ENCODE data around the gene PPP1R2C. TPM values are rescaled to one million over a fixed set of nuclear protein-coding genes. Genes with fewer than 3 reads are reported as not detected.

PPP1R2C gene
- total RNA-seq, 2 experiments from 2014 or later, result not detected

DNA sequence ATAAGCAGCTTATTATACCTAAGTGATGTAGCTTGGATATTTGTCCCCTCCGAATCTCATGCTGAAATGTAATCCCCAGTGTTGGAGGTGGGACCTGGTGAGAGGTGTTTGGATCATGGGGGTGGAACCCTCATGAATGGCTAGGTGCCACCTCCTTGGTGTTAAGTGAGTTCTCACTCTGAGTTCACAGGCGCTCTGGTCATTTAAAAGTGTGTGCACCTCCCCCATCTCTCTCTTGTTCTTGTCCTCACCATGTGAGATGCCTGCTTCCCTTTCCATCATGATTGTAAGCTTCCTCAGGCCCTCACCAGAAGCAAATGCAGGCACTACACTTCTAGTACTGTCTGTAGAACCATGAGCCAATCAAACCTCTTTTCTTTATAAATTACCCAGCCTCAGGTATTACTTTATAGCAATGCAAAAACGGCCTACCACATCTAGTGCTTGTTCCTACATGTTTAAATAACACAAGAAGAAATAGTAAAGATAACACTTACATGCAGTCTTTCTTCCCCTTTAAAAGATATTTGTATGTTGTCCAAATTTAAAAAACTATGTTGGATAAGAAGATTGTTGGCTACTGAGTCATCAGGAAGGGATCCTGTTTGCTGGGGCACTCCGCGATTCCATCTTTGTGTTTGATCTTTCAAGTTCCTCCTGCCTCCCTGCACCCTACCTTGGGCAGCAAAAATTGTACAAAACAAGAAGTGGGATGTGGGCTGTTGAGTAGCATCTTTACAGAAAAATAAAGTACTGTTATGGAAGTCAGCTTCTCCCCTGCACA is 29.7 kb downstream of the PPP1R2C start:
- no TSS peak for BruUV-seq (replicated peaks)
- no peak overlapping the region; the same call in 1 of the 2 replicates for H2AFZ ChIP-seq (ENCODE audit: low read length)
- no peak for DNase-seq (ENCODE audit: low spot score)
- H3K27ac ChIP-seq (ENCODE audit: low read depth, low read length, poor library complexity, severe bottlenecking), result no peak overlapping the region
- ChIA-PET POLR2A (interaction anchor here (0.7 to 1.1 kb wide), 3 partner anchors 9 to 189 kb away, joined by 3 to 8 read pairs (median 5); no protein-coding TSS in a partner anchor), CTCF (ENCODE audit: unreplicated experiment) (no interaction called here)
- H3K36me3 ChIP-seq (ENCODE audit: insufficient read depth, low read length), result no peaks in the 10 kb centered on the region; the same call in 1 of the 2 replicates
- TF ChIP-seq, protein P1, sequence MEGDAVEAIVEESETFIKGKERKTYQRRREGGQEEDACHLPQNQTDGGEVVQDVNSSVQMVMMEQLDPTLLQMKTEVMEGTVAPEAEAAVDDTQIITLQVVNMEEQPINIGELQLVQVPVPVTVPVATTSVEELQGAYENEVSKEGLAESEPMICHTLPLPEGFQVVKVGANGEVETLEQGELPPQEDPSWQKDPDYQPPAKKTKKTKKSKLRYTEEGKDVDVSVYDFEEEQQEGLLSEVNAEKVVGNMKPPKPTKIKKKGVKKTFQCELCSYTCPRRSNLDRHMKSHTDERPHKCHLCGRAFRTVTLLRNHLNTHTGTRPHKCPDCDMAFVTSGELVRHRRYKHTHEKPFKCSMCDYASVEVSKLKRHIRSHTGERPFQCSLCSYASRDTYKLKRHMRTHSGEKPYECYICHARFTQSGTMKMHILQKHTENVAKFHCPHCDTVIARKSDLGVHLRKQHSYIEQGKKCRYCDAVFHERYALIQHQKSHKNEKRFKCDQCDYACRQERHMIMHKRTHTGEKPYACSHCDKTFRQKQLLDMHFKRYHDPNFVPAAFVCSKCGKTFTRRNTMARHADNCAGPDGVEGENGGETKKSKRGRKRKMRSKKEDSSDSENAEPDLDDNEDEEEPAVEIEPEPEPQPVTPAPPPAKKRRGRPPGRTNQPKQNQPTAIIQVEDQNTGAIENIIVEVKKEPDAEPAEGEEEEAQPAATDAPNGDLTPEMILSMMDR (conservative IDR thresholded peaks at IDR 0.05; ENCODE audit: low read length), result no peak
- no peak for TF ChIP-seq EZH2phosphoT487 (IDR thresholded peaks at IDR 0.05; ENCODE audit: borderline replicate concordance, low read depth, low read length)
- no peaks in the 10 kb centered on the region for H3K79me2 ChIP-seq (ENCODE audit: insufficient read depth, low read depth, low read length)
- intact Hi-C loops (cut with micrococcal nuclease; ENCODE audit: unreplicated experiment), result no loop called here
- H3K9me3 ChIP-seq (ENCODE audit: low read length), result no peaks in the 10 kb centered on the region
- H3K4me2 ChIP-seq (ENCODE audit: low read length), result no peak overlapping the region
- no peaks in the 10 kb centered on the region for H3K9me2 ChIP-seq (ENCODE audit: insufficient read depth, low read length)
- H3K4me3 ChIP-seq (ENCODE audit: low read depth, low read length, poor library complexity, severe bottlenecking), result no peak overlapping the region
- no peaks in the 10 kb centered on the region for H4K20me1 ChIP-seq (ENCODE audit: insufficient read depth, low read length)
- H3K4me1 ChIP-seq (ENCODE audit: insufficient read depth, low read length, poor library complexity, severe bottlenecking), result no peaks in the 10 kb centered on the region

DNA sequence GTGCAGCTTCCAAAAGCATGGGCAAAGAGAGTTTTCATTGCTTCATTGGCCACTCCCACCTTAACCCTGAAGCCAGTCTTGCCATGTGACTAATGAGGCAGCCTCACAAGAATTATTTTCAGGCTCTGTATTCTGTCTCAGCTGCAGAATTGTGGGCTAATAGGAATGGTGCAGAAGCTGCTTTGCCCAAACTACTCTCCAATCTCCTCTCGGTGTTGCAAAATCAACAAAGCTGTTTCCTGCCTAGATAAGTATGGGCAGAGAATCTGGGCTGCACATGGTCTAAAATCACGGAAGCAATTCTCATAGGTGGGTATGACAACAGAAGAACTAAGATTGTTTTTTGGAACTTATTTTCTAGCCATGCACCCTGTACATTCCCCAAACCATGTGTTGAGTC is 31.4 kb downstream of the PPP1R2C start:
- no peaks in the 10 kb centered on the region for H3K4me1 ChIP-seq (ENCODE audit: insufficient read depth, low read length, poor library complexity, severe bottlenecking)
- no peak overlapping the region for H3K4me3 ChIP-seq (ENCODE audit: low read depth, low read length, poor library complexity, severe bottlenecking)
- CTCF ChIA-PET (ENCODE audit: unreplicated experiment), result no interaction called here
- H3K36me3 ChIP-seq (ENCODE audit: insufficient read depth, low read length), result no peaks in the 10 kb centered on the region
- BruUV-seq (replicated peaks), result no TSS peak
- TF ChIP-seq EZH2phosphoT487 (IDR thresholded peaks at IDR 0.05; ENCODE audit: borderline replicate concordance, low read depth, low read length), result no peak
- TF ChIP-seq, protein P1 (conservative IDR thresholded peaks at IDR 0.05; ENCODE audit: low read length), result no peak
- no peaks in the 10 kb centered on the region for H3K9me2 ChIP-seq (ENCODE audit: insufficient read depth, low read length)
- H3K9me3 ChIP-seq (ENCODE audit: low read length), result no peaks in the 10 kb centered on the region
- H2AFZ ChIP-seq (ENCODE audit: low read length), result no peak overlapping the region
- H3K27ac ChIP-seq (ENCODE audit: low read depth, low read length, poor library complexity, severe bottlenecking), result no peak overlapping the region
- intact Hi-C loops (cut with micrococcal nuclease; ENCODE audit: unreplicated experiment), result no loop called here
- no peak for DNase-seq (ENCODE audit: low spot score)
- POLR2A ChIA-PET, result interaction anchor here (0.6 to 0.7 kb wide), 3 partner anchors 26 to 1952 kb away, joined by 3 to 4 read pairs (median 3); no protein-coding TSS in a partner anchor
- H3K4me2 ChIP-seq (ENCODE audit: low read length), result no peak overlapping the region
- no peaks in the 10 kb centered on the region for H3K79me2 ChIP-seq (ENCODE audit: insufficient read depth, low read depth, low read length)
- no peaks in the 10 kb centered on the region for H4K20me1 ChIP-seq (ENCODE audit: insufficient read depth, low read length)

DNA sequence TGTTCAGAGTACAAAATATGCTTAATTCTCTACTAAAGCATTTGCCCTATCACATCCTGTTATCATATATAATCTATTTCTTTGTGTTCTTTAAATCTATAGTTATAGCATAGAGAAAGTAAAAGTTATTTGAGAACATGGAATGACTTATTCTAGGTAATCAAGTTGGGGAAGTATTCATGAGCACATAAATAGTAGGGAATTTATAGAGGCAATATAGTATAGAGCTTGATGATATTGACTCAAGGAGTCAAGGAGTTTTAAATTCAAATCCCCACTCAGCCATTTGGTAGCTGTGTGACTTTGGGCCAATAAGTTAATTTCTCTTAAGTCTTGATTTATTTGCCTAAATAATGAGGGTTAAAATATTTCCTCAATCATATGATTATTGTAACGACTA is 37.5 kb downstream of the PPP1R2C start:
- no peak overlapping the region for H2AFZ ChIP-seq (ENCODE audit: low read length)
- BruUV-seq (replicated peaks), result no TSS peak
- ChIA-PET POLR2A (no interaction called here), CTCF (ENCODE audit: unreplicated experiment) (no interaction called here)
- no peak overlapping the region for H3K4me3 ChIP-seq (ENCODE audit: low read depth, low read length, poor library complexity, severe bottlenecking)
- peaks cover 12% of the 10 kb centered on the region for H3K4me1 ChIP-seq (ENCODE audit: insufficient read depth, low read length, poor library complexity, severe bottlenecking)
- no peaks in the 10 kb centered on the region; the same call in 1 of the 2 replicates for H3K9me3 ChIP-seq (ENCODE audit: low read length)
- no peak for TF ChIP-seq EZH2phosphoT487 (IDR thresholded peaks at IDR 0.05; ENCODE audit: borderline replicate concordance, low read depth, low read length)
- TF ChIP-seq, protein P1 (conservative IDR thresholded peaks at IDR 0.05; ENCODE audit: low read length), result no peak
- no peak overlapping the region for H3K27ac ChIP-seq (ENCODE audit: low read depth, low read length, poor library complexity, severe bottlenecking)
- no peak for DNase-seq (ENCODE audit: low spot score)
- H4K20me1 ChIP-seq (ENCODE audit: insufficient read depth, low read length), result no peaks in the 10 kb centered on the region
- H3K4me2 ChIP-seq (ENCODE audit: low read length), result no peak overlapping the region
- no peaks in the 10 kb centered on the region for H3K79me2 ChIP-seq (ENCODE audit: insufficient read depth, low read depth, low read length)
- no peaks in the 10 kb centered on the region for H3K9me2 ChIP-seq (ENCODE audit: insufficient read depth, low read length)
- H3K36me3 ChIP-seq (ENCODE audit: insufficient read depth, low read length), result no peaks in the 10 kb centered on the region
- intact Hi-C loops (cut with micrococcal nuclease; ENCODE audit: unreplicated experiment), result no loop called here

Data from OCI-LY7 (cell line).